DND-41 (cell line): ENCODE results near the gene SPACA7.
"Not testable (repeated sequence)": the region's sequence is repeated elsewhere in the genome, so short reads cannot be mapped to it uniquely, and the experiment has no call there.

Experiments used
- ATAC-seq: fragments of 200-7000 bp; cut with Tn5 transposase; 3 replicates; pipeline ENCODE4 v1.9.1; 2021; ENCODE audit warnings: low read depth; ENCODE audit not compliant: insufficient read depth
- DNase-seq: peaks from one replicate; pipeline ENCODE4 v3.0.0-alpha.2; 2020
- H2AFZ ChIP-seq: 2 replicates; pipeline ENCODE4 v1.6.0; 2012; ENCODE audit warnings: low read depth, low read length
- H3K27ac ChIP-seq: 2 replicates; pipeline ENCODE4 v1.5.1; 2012; ENCODE audit warnings: low read length, inconsistent platforms
- H3K27me3 ChIP-seq: fragments of 200-600 bp; sonication (generic); 2 replicates; pipeline ENCODE4 v1.6.0; 2012; ENCODE audit warnings: low read length, mild to moderate bottlenecking, inconsistent platforms; ENCODE audit not compliant: insufficient read depth, poor library complexity
- H3K36me3 ChIP-seq: 2 replicates; pipeline ENCODE4 v1.5.1; 2012; ENCODE audit warnings: low read length, inconsistent platforms; ENCODE audit not compliant: insufficient read depth
- H3K4me1 ChIP-seq: 2 replicates; pipeline ENCODE4 v1.5.1; 2012; ENCODE audit warnings: mild to moderate bottlenecking, low read length; ENCODE audit not compliant: insufficient read depth
- H3K4me2 ChIP-seq: 2 replicates; pipeline ENCODE4 v1.6.0; 2012; ENCODE audit warnings: mild to moderate bottlenecking, moderate library complexity, low read length, inconsistent platforms; ENCODE audit not compliant: insufficient read depth
- H3K4me3 ChIP-seq, 2 experiments: fragments of 200-600 bp in 1 of 2; shearing (Covaris generic) in 1 of 2; 2 replicates each; pipeline ENCODE4 v1.5.1; 2012 to 2016; ENCODE audit warnings: inconsistent platforms in 2 of 2, low read length in 2 of 2, mild to moderate bottlenecking in 2 of 2, low read depth in 1 of 2, moderate library complexity in 1 of 2
- H3K79me2 ChIP-seq: 2 replicates; pipeline ENCODE4 v1.6.0; 2012; ENCODE audit warnings: low read length, inconsistent platforms; ENCODE audit not compliant: insufficient read depth
- H3K9ac ChIP-seq: 2 replicates; pipeline ENCODE4 v1.6.0; 2012; ENCODE audit warnings: low read depth, mild to moderate bottlenecking, inconsistent platforms, low read length, moderate library complexity
- H3K9me3 ChIP-seq: 2 replicates; pipeline ENCODE4 v1.5.1; 2012; ENCODE audit warnings: low read length, moderate library complexity, mild to moderate bottlenecking, inconsistent platforms; ENCODE audit not compliant: insufficient read depth, severe bottlenecking
- H4K20me1 ChIP-seq: 2 replicates; pipeline ENCODE4 v1.6.0; 2012; ENCODE audit warnings: low read length; ENCODE audit not compliant: insufficient read depth
- CTCF ChIP-seq: IDR thresholded peaks from 2 replicates; pipeline ENCODE4 v1.5.1; 2012; ENCODE audit warnings: borderline replicate concordance, low read length, moderate library complexity, mild to moderate bottlenecking; ENCODE audit not compliant: poor library complexity, severe bottlenecking; ENCODE audit errors: extremely low read depth
- EZH2 ChIP-seq: IDR thresholded peaks from 3 replicates; pipeline ENCODE4 v1.6.1; 2012; ENCODE audit warnings: borderline replicate concordance, low read depth, mild to moderate bottlenecking, moderate library complexity, low read length, inconsistent platforms; ENCODE audit not compliant: severe bottlenecking

Gene SPACA7

GRCh38 chr13:112370311-112370710, 5.8 kb upstream of the SPACA7 start:
- Histone ChIP-seq H2AFZ (no peak overlapping the region), H4K20me1 (no peaks in the 10 kb centered on the region), H3K9me3 (peaks cover 17% of the 10 kb centered on the region), H3K27ac (no peak overlapping the region), H3K4me1 (no peaks in the 10 kb centered on the region), H3K36me3 (no peaks in the 10 kb centered on the region), H3K4me2 (no peak overlapping the region), H3K27me3 (no peaks in the 10 kb centered on the region), H3K4me3 (no peak overlapping the region), H3K9ac (no peak overlapping the region), H3K79me2 (no peaks in the 10 kb centered on the region)
- no peak for DNase-seq
- TF ChIP-seq EZH2 (no peak), CTCF (no peak)
- ATAC-seq: no peak

- Histone ChIP-seq H3K4me1 (no peaks in the 10 kb centered on the region), H3K27me3 (no peaks in the 10 kb centered on the region), H3K4me3 (no peak overlapping the region), H3K4me2 (no peak overlapping the region), H3K27ac (no peak overlapping the region), H2AFZ (no peak overlapping the region), H3K36me3 (no peaks in the 10 kb centered on the region), H3K79me2 (no peaks in the 10 kb centered on the region), H3K9ac (no peak overlapping the region), H3K9me3 (no peaks in the 10 kb centered on the region), H4K20me1 (no peaks in the 10 kb centered on the region)
- TF ChIP-seq CTCF: no peak
- TF ChIP-seq EZH2: no peak
- DNase-seq: no peak
- no peak for ATAC-seq
These were observed 1.9 kb upstream of the SPACA7 start for GRCh38 chr13:112374271-112374670.

- Histone ChIP-seq H3K4me2 (no peak overlapping the region), H3K27me3 (peaks cover 6% of the 10 kb centered on the region), H3K27ac (no peak overlapping the region), H3K79me2 (no peaks in the 10 kb centered on the region), H3K36me3 (no peaks in the 10 kb centered on the region), H4K20me1 (no peaks in the 10 kb centered on the region), H3K9ac (no peak overlapping the region), H3K4me1 (no peaks in the 10 kb centered on the region), H2AFZ (no peak overlapping the region), H3K9me3 (no peaks in the 10 kb centered on the region), H3K4me3 (no peak overlapping the region)
- TF ChIP-seq CTCF: no peak
- TF ChIP-seq EZH2: no peak
- ATAC-seq: no peak
- no peak for DNase-seq
These were observed 15.6 kb downstream of the SPACA7 start for GRCh38 chr13:112391746-112392145.

GRCh38 chr13:112392719-112393118, 16.6 kb downstream of the SPACA7 start:
- H3K4me3 ChIP-seq: no peak overlapping the region
- H3K4me1 ChIP-seq: no peaks in the 10 kb centered on the region
- ATAC-seq (no peak), DNase-seq (no peak)
- no peak overlapping the region for H3K27ac ChIP-seq
- no peak overlapping the region for H3K4me2 ChIP-seq
- no peaks in the 10 kb centered on the region for H3K9me3 ChIP-seq
- H3K79me2 ChIP-seq: no peaks in the 10 kb centered on the region
- H2AFZ ChIP-seq: no peak overlapping the region
- no peaks in the 10 kb centered on the region for H3K36me3 ChIP-seq
- H4K20me1 ChIP-seq: no peaks in the 10 kb centered on the region
- H3K9ac ChIP-seq: no peak overlapping the region
- H3K27me3 ChIP-seq: peaks cover 6% of the 10 kb centered on the region
- TF ChIP-seq CTCF (peak; percentile 27), EZH2 (no peak)

GRCh38 chr13:112395022-112395421, 18.9 kb downstream of the SPACA7 start:
- not testable (repeated sequence) for H3K4me2 ChIP-seq, H3K79me2 ChIP-seq, H4K20me1 ChIP-seq, DNase-seq, H3K9ac ChIP-seq, H3K27me3 ChIP-seq, H3K4me3 ChIP-seq, H3K9me3 ChIP-seq, H2AFZ ChIP-seq, ATAC-seq, H3K4me1 ChIP-seq, H3K27ac ChIP-seq, H3K36me3 ChIP-seq
